HUDEP-2 (cell line): ENCODE results near the gene HORMAD2.
A peak's percentile ranks its signal among the peaks of the same experiment; 100 is the strongest.

ENCODE experiments used
- DNase-seq, 76 experiments: peaks; one replicate each; lab custom pipeline; 2025; ENCODE audit not compliant: unreplicated experiment in 76 of 76; lab: John Stamatoyannopoulos, UW

Gene HORMAD2

GRCh38 chr22:30079952-30080533, at the start of gene HORMAD2:
Gene HORMAD2 (plus strand): TSS chr22:30080464. CDS start chr22:30093953, 13,489 bp downstream.
- DNase-seq: no peak

- DNase-seq: no peak
These were observed 48.9 kb upstream of the HORMAD2 start for GRCh38 chr22:30031328-30031727.

- no peak for DNase-seq
These were observed 48.4 kb upstream of the HORMAD2 start for GRCh38 chr22:30031764-30032455.

- DNase-seq: no peak
These were observed 47.1 kb upstream of the HORMAD2 start for GRCh38 chr22:30033137-30033536.

- no peak for DNase-seq
These were observed 46.4 kb upstream of the HORMAD2 start for GRCh38 chr22:30033901-30034300.

GRCh38 chr22:30036656-30037055, 43.6 kb upstream of the HORMAD2 start:
- peak in 1 of 76 experiments; percentile 30 for DNase-seq

- DNase-seq: no peak
These were observed 42.0 kb upstream of the HORMAD2 start for GRCh38 chr22:30038219-30038618.

- DNase-seq: no peak
These were observed 39.6 kb upstream of the HORMAD2 start for GRCh38 chr22:30040499-30041260.

GRCh38 chr22:30041475-30041874, 38.8 kb upstream of the HORMAD2 start:
- DNase-seq: no peak

GRCh38 chr22:30041881-30042280, 38.4 kb upstream of the HORMAD2 start:
- DNase-seq: no peak

- DNase-seq: no peak
These were observed 37.1 kb upstream of the HORMAD2 start for GRCh38 chr22:30043161-30043560.

GRCh38 chr22:30044369-30044768, 35.9 kb upstream of the HORMAD2 start:
- DNase-seq: peak in 8 of 76 experiments; percentile 8 to 50 (median 18)

- DNase-seq: no peak
These were observed 35.3 kb upstream of the HORMAD2 start for GRCh38 chr22:30044881-30045493.

- no peak for DNase-seq
These were observed 34.8 kb upstream of the HORMAD2 start for GRCh38 chr22:30045494-30045887.

- no peak for DNase-seq
These were observed 34.2 kb upstream of the HORMAD2 start for GRCh38 chr22:30045901-30046715.

- DNase-seq: no peak
These were observed 33.4 kb upstream of the HORMAD2 start for GRCh38 chr22:30046716-30047363.

GRCh38 chr22:30047364-30047738, 32.9 kb upstream of the HORMAD2 start:
- peak in 3 of 76 experiments; percentile 7 to 11 (median 7) for DNase-seq

- no peak for DNase-seq
These were observed 31.6 kb upstream of the HORMAD2 start for GRCh38 chr22:30048681-30049080.

- DNase-seq: no peak
These were observed 26.0 kb upstream of the HORMAD2 start for GRCh38 chr22:30054067-30054763.

GRCh38 chr22:30054764-30055069, 25.5 kb upstream of the HORMAD2 start:
- no peak for DNase-seq
